Measurements from ENCODE around the gene FNDC11.
"Not testable (repeated sequence)": the region's sequence is repeated elsewhere in the genome, so short reads cannot be mapped to it uniquely, and the experiment has no call there.

The FNDC11 gene

DNA sequence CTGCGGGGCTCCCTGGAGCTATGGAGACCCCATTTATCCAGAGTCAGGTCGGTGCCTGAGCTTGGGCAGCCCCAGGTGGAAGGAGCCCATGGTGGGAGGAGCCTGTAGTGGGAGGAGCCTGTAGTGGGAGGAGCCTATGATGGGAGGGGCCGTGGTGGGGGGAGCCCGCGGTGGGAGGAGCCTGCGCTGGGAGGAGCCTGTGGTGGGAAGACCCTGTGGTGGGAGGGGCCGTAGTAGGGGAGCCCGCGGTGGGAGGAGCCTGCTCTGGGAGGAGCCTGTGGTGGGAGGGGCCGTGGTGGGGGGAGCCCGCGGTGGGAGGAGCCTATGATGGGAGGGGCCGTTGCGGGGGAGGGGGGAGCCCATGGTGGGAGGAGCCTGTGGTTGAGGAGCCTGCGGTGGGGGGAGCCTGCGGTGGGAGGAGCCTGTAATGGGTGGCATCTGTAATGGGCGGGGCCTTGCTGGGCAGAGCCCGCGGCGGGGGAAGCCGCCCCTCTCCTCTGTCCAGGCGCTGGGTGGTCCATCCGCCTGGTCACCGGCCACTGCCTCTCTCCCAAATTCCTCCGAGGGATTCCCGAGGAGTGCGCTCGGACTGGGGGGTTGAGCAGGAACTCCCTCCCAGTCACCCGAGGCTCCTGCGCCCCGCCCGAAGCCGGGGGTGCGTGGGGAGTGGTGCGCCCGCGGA, 567 bp upstream of the FNDC11 start:
- DNase-seq (ENCODE audit: low read depth in 2 of 2, low spot score in 1 of 2) = peak; percentile 52 to 83

DNA sequence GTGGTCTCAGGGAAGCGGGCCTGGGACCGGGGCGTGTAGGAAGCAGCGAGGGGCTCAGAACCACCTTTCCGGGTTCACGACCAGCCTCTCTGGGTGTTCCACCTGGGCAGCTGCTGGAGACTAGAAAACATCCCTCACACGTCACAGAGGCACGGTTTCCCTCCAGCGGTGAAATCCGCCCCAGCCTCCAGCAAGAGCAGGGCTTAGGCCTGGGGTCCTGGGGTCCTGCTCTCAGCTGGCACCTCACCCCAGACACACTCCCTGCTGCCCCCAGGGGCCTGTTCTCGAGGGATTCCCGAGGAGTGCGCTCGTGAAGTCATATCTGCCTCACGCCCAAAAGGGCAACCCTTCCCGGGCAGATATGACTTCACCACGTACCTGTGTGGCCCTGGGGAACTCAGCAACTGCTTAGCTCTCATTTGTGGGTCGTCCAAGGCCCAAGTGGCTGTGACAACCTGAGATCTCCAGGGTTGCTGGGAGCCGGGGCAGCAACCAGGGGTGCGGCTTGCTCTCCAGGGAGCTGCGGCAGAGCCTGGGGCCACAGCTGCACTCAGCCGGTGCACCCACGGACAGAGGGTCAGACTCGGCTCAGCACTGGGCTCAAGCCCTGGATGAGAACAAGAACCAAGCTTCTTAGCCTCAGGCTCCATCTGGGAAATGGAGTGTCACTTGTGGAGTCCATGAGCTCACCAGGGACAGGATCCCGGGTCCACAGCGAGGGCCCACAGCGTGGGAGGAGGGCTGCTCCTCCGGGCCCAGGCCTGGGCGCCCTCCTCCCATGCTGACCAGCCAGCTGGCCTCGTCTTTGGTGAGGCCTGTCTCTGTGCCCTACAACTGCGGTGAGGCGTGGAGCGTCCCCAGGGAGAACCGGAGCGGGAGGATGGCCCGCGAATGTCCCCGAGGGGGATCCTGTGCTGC, 661 bp downstream of the FNDC11 start:
- DNase-seq (ENCODE audit: low read depth in 2 of 2, low spot score in 1 of 2) = no peak

DNA sequence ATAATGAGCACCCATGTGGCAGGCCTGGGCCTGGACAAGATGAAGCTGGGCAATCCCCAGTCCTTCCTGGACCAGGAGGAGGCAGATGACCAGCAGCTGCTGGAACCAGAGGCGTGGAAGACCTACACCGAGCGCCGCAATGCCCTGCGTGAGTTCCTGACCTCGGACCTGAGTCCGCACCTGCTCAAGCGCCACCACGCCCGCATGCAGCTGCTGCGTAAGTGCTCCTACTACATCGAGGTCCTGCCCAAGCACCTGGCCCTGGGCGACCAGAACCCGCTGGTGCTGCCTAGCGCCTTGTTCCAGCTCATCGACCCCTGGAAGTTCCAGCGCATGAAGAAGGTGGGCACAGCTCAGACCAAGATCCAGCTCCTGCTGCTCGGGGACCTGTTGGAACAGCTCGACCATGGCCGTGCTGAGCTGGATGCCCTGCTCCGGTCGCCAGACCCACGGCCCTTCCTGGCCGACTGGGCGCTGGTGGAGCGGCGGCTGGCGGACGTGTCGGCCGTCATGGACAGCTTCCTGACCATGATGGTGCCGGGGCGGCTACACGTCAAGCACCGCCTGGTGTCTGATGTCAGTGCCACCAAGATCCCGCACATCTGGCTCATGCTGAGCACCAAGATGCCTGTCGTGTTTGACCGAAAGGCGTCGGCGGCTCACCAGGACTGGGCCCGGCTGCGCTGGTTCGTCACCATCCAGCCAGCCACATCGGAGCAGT, 1.9 kb downstream of the FNDC11 start:
- DNase-seq (ENCODE audit: low read depth in 2 of 2, low spot score in 1 of 2) = no peak

DNA sequence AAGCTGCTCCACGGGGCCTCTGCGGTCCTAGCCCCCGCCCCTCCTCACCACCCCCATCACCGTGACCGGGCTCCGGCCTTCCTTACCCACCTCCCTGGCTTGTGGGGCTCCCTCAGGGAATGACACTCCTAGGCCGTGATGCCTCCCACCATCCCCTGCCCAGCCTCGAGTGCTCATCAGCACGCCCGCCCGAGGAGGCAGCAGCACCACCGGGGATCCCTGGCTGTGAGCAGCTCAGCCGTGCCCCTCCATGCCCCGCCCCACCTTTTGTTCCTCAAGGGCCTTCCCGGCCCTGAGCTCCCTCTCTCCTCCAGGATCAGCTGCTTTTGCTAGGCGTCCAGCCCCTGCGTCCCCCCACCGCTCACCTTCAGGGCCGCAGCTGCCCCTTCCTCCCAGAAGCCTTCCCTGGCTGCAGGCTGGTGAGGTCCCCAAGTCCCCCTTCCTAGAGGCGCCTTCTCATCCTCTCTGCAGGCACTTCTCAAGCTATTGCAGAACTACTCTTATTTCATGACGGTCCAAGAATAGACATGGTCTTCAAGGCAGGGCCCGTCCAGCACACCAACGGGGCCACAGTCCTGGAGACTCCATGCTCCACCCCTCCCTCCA, 3.0 kb downstream of the FNDC11 start:
- DNase-seq (ENCODE audit: low read depth in 2 of 2, low spot score in 1 of 2) = no peak

DNA sequence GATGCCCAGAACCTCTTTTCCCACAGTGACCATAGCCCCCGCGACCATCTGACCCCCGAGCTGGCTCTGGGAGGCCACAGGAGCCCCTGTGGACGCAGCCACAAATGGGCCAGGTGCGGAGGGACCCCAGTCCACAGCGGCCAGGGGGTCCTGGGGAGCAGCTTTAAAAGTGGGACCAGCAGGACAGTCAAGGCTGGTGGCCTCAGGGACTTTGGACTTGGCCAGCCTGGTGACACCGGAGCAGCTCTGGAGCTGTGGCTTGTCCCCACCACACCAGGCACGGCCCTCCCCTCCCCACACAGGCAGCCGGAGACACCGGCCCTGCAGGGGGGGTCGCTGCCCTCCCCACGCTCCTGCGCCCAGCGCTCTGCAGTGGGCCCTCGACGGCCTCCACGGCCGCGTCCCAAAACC, 3.5 kb downstream of the FNDC11 start:
- DNase-seq (ENCODE audit: low read depth in 2 of 2, low spot score in 1 of 2) = no peak

DNA sequence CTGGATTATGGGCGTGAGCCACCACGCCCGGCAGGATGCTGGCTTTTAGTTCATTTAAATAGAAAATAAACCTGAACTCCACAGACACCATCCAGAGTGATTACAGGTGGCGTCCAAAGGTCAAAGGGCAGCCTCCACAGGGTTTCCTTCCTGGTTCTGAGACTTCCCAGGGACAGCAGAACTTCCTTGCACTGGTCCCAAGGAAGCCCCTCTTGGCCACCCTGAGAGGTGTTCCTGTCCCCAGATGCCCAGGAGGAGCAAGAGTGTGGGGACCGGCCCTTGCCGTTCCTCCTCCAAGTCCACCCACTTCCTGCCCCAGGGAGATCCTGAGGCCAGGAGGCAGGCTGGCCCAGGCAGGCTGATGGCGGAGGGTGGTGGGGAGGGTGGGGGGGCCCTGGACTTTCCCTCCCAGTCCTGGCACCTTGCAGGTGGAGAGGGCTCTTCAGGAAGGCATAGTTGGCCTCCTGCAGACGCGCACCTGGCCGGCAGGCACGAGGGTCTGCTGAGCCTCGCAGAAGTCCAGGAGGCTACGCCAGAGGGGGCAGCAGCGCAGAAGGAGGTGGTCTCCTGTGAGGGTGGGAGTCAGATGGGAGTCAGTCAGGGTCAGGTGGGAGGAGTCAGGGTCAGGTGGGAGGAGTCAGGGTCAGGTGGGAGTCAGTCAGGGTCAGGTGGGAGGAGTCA, 5.0 kb downstream of the FNDC11 start:
- DNase-seq (ENCODE audit: low read depth in 2 of 2, low spot score in 1 of 2) = no peak

DNA sequence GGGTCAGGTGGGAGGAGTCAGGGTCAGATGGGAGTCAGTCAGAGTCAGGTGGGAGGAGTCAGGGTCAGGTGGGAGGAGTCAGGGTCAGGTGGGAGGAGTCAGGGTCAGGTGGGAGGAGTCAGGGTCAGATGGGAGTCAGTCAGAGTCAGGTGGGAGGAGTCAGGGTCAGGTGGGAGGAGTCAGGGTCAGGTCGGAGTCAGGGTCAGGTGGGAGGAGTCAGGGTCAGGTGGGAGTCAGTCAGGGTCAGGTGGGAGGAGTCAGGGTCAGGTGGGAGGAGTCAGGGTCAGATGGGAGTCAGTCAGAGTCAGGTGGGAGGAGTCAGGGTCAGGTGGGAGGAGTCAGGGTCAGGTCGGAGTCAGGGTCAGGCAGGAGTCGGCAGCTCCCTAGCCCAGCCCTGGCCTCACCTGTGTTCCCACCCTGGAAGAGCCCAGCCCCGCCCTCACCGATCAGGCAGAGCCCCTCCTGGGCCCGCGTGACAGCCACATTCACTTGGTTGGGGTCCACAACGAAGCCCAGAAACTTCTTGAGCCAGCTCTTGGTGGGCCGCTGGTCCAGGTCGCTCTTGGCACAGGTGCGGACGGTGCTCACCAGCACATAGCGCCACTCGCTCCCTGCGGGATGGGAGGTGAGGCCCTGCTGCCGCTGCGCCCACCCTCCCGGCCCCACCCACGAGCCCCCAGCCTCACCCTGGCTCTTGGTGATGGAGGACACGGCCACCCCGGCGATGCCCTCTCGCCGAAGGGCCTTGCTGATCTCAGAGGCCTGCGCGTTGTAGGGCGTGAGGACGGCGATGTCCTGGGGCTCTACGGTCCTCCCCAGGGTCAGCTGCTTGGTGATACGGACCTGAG, 5.8 kb downstream of the FNDC11 start:
- DNase-seq (ENCODE audit: low read depth in 2 of 2, low spot score in 1 of 2) = not testable (repeated sequence)

DNA sequence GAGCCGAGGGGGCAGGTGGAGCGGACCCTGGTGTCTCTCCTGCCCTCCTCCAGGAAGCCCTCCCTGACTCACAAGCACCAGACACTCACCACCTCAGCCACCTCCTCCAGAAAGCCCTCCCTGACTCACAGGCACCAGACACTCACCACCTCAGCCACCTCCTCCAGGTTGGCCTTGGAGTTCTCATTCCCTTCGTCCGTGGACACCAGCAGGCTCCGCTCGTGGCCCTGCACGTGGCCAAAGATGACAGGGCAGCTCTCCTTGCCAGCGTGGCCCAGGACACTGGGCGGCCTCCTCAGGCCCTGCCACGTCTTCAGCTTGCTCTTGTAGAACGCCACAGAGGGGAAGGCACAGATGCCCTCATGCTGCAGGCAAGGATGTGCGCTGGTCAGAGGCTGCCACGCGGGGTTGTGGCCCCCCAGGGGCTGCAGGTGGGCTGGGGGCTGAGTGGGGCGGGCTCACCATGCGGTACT, 6.4 kb downstream of the FNDC11 start:
- no peak for DNase-seq (ENCODE audit: low read depth in 2 of 2, low spot score in 1 of 2)

DNA sequence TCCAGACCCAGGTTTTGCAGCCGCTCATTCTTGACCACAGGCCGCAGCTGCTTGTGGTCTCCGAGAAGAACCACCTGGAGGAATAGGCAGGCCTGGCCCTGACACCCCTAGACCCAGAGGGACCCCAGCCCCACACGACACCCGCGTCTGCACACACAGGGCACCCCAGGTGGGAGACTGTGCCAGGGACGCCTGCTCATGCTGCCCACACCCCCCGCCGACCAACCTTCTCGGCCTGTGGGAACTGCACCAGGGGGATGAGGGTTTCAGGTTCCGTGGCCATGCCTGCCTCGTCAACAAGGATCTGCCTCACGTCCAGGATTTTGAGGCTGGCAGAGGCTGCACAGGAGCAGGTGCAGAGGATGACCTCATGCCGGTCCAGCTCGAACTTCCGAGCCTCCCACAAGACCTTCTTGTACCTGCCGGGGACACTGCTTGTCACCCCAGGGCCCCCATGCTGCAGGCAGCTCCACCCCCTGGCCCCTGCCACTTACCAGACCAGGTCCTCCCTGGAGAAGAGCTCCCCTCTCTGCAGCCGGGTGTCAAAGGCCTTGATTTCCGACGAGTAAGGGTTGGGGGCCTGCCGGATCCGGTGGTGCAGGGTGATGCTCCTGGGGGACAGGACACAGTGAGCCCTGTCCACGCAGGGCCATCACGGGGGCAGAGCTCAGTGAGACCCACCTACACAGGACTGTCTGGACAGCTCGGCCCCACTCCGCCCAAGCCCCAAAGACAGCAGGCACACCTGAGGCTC, 7.1 kb downstream of the FNDC11 start:
- no peak for DNase-seq (ENCODE audit: low read depth in 2 of 2, low spot score in 1 of 2)

DNA sequence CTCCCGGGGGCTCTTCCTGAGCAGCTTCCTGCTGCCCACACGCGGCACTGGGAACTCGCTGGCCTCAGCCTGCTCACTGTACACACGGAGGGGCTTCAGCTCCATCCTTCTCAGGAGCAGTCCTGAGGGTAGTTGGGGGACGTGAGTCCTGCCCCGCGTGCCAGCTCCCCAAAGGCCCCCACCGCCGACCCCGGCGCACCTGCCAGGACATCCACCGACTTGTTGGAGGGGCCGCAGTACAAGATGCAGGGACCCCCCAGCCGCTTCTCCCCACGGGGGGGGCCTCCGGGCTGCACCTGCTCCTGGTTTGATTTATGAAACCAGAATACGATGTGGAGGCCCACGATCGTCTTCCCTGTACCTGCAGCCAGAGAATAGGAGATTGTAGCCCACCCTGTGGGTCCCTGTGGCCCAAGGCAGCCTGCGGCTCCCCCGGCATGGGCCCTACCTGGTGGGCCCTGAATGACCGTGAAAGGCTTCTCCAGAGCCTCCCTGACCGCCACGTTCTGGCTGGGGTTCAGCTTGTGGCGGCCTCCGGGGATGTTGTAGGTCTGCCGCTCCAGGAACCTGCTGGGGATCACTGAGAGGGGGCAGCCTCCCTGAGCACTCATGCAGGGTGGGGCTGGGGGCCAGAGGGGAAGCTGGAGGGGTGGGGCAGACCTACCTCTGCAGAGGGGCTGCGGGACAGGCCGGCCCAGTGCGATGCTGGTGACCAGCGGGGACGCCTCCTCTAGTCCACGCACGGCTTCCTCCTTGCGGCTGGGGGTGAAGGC, 7.9 kb downstream of the FNDC11 start:
- DNase-seq (ENCODE audit: low read depth in 2 of 2, low spot score in 1 of 2) = no peak

DNA sequence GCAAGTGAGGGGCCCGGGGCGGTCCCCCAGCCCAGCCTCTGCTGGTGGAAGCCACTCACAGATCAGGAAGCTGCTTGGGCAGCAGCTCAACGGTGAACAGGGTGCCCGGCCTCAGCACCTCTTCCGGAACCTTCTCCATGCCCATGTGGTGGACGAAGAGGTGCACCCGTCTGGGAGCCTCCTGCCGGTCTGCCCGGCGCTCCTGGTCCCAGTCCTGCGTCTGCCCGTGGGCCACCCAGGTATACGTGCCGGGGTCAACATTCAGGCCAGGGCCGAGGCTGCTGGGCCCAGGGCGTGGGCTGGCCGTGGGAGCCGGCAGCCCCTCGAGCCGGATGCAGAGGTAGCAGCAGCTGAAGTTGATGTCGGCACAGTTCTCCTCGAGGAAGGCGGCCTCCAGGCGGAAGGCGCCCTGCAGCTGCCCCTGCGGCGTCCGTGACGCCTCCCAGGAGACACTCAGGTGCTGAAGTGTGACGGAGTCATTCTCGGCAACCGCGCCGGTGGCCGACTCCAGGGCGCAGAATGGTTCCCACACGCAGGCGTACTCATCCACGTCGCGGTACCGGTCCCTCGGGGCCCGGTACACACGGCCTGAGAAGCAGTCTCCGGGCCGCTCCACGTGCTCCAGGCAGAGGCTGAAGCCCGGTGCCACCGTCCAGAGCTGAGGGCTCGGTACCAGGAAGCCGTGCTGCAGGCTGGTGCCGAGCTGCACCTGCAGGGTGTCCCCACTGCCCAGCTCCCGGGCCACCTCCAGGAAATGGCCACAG, 8.7 kb downstream of the FNDC11 start:
- no peak for DNase-seq (ENCODE audit: low read depth in 2 of 2, low spot score in 1 of 2)

DNA sequence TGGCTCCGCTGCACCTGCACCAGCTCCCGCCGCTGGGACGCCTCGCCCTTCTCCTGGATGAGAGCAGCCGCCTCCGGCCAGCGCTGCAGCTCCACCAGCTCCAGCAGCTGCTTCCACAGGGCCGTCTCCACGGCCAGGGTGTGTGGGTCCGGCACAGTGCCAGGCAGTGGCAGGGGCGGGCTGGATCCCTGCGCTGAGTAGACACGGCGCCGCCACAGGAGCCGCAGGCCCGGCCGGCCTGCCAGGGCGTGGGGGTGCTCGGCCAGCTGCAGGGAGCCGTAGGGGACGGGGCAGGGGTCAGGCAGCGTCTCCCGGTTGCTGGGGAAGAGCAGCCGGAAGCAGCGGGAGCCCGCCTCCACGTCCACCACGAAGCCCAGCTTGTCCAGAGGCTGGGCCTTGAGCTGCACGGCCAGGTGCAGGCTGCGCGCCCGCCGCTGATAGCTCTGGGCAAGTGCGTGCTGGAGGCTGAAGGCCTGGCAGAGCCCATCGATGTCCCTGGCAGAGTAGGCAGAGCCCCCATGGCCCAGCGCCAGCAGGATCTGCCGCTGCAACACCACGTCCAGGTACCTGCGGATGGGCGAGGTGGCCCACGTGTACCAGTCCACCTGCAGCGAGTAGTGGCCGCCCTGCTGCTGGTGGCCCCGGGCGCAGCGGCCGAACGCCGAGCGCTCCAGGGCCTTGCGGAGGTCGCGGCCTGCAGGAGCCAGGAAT, 9.4 kb downstream of the FNDC11 start:
- DNase-seq (ENCODE audit: low read depth in 2 of 2, low spot score in 1 of 2) = no peak

DNA sequence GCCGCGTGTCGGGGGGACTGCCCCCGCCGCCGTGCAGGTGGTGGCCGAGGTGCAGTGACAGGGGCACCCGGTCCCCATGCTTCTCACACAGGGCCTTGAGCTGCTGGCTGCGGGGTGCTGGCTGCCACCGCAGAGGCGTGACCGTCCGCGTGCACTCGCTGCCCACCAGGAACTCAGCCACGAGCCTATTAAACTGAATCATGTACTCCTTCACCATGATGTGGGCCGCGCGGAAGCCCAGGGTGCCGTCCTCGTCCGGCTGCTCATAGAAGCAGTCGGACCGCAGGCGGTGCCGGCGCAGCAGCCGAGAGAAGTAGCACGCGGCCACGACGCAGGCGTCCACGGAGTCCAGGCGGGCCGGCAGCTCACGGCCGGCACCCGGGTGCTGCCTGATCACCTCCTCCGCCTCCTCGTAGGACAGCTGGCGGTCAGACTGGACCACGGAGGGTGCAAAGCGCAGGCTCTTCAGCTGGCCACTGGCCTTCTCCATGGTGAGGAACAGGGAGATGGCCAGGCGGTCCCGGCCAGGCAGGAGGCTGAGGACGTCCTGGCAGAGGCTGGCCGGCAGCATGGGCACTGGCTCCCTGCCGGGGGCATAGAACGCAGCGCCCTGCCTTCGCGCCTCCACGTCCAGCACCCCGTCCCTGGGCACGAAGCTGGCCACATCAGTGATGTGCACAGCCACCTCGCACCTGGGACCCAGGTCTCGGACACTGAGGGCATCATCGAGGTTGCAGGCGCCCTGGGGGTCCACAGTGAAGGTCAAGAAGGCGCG, 10.3 kb downstream of the FNDC11 start:
- DNase-seq (ENCODE audit: low read depth in 2 of 2, low spot score in 1 of 2) = no peak

DNA sequence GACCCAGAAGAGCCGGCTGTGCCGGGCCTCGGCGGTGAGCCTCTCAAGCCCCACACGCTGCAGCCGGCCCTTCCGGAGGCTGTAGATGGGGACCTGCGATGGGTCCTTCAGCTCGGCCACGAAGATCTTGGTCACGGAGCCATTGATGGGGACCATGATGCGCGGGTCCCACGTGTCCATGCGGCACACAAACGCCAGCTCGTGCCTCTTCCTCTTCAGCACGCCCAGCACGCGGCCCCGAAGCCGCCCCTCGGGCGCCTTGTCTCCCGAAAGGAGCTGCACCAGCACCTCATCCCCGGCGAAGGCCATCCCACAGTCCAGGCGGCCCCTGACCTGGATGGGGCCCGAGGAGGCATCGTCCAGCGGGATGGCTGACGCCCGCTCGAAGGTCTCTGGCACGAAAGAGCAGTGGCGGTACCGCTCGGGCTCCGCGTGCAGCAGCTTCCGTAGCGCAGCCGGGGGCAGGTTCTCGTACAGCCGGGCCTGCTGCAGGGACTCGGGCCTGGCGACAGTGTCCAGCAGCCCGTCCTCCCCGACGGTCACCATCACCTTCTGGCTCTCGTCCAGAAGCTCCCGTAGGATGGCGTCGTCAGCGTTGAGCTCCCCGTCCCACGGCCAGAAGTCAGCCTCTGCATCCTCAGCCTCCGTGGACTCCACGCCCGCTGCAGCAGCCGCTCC, 11.2 kb downstream of the FNDC11 start:
- DNase-seq (ENCODE audit: low read depth in 2 of 2, low spot score in 1 of 2) = no peak

DNA sequence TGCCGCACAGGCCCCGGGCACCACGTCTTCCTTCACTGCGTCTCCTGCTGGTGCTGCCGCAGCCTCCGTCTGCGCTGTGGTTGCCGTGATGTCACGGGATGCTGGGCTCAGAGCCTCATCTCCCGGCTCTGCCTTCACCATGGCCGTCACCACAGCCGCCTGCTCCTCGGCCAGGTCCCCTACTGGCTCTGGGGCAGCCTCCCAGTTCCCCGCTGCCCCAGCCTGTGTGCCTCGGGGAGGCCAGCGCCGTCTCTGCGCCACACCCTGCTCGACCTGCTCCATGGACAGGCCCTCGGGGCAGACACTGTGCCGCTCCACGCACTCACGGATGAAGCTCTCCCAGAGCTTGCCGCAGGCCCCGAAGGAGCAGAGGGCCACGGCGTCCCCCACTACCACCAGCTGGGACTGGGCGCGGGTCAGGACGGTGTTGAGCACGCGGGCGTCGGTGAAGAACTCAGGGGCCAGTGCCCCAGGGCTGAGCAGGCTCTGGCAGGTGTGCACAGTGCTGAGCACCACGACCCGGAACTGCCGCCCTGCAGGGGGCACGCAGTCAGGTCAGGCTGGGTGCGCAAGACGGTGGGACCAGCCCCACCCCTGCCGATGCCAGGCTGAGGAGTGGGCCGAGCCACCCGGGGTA, 11.9 kb downstream of the FNDC11 start:
- DNase-seq (ENCODE audit: low read depth in 2 of 2, low spot score in 1 of 2) = no peak

All from stimulated activated CD8-positive, alpha-beta memory T cell treated with anti-CD3 and anti-CD28 coated beads, Interleukin-4, amount 100 ng/mL, for 1 hour (primary cell).